Central memory CD4-positive, alpha-beta T cell (primary cell): ENCODE data around the gene SDC1.
"Not testable (repeated sequence)": the region's sequence is repeated elsewhere in the genome, so short reads cannot be mapped to it uniquely, and the experiment has no call there.

Experiments
- DNase-seq: peaks from one replicate; pipeline ENCODE4 v3.0.0; 2022

Gene SDC1

DNA sequence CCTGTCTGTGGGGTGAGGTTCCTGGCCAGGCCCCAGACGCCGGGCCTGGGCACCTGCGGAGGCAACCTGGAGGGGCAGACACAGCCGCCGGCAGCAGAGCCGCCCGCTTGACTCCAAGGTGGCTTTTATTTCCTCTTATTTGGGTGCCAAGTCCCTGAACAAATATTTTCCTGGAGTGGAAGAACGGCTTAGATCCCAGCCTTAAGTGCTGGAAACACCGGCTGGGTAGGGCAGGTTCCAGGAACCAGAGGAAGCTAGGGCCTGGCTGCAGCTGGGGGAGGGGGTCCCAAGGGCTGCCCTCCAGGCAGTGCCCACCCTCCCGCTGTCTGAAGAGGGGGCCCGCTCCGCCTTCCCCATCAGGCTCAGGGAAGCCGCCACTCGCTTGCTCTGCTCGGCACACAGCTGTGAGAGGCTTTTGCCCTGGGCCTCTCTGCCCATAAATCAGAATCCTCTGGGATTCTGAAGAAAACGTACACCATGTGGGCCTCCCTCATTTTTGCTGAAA lies 28.2 kb downstream of the SDC1 start:
- DNase-seq, result no peak

DNA sequence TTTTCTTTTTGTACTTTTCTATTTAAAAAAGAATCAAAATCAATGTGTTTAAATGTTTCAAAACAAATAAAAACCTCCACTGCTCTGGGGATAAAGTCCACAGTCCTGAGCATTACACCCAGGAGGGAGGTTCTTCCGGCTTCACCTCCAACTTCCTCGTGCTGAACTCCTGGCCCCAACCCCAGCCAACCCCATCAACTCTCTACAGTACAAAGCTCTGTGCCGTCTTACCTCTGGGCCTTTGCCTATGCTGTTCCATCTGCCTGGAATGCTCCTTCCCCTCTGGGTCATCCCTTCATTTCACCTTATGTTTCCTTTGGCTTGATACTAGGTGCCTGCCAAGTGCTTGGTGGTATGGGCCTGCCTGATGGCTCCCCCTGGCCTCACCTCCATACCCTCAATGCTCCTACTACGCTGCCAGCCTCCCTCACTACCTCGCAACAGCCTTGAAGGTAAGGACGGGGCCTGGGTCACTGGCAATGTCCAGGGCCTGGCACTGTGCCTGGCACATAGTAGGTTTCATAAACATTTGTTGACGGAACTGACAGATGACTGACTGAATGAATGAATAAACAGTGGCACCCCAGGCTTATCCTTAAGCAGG lies 28.8 kb downstream of the SDC1 start:
- DNase-seq, result no peak

DNA sequence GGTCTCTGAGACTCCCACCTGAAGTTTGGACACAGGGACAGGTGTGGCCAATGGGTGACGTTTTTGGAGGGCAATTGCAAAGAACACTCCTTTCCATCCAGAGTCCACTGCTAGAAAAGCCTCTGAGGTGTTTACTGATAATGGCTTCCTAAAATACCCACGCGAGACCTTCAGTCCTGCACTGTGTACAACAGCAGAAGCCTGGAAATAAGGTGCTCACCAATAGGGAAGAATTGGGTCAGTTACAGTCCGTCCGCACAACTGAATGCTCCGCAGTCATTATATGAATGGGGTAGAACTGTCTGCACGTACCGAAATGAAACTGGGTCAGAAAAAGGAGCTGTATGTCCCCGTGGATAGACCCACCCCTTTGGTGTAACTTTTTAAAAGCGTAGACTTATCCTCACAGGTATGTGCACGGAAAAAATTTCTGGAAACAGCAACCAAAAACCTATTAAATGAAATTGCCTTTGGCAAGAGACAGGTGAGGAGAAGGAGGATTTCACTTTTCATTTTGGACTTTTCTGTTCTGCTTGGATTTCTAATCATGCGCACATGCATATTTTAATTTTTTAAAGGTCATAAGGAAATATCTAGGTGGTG lies 29.4 kb downstream of the SDC1 start:
- no peak for DNase-seq

DNA sequence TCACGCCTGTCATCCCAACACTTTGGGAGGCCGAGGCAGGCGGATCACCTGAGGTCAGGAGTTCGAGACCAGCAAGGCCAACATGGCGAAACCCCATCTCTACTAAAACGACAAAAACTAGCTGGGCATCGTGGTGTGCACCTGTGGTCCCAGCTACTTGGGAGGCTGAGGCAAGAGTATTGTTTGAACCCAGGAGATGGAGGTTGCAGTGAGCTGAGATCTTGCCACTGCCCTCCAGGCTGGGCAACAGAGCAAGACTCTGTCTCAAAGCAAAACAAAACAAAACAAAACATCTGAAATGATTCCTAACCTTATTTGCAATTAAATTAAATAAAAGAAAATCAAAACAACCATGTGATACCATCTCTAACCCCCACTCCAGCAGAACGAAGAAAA lies 29.9 kb downstream of the SDC1 start:
- not testable (repeated sequence) for DNase-seq

DNA sequence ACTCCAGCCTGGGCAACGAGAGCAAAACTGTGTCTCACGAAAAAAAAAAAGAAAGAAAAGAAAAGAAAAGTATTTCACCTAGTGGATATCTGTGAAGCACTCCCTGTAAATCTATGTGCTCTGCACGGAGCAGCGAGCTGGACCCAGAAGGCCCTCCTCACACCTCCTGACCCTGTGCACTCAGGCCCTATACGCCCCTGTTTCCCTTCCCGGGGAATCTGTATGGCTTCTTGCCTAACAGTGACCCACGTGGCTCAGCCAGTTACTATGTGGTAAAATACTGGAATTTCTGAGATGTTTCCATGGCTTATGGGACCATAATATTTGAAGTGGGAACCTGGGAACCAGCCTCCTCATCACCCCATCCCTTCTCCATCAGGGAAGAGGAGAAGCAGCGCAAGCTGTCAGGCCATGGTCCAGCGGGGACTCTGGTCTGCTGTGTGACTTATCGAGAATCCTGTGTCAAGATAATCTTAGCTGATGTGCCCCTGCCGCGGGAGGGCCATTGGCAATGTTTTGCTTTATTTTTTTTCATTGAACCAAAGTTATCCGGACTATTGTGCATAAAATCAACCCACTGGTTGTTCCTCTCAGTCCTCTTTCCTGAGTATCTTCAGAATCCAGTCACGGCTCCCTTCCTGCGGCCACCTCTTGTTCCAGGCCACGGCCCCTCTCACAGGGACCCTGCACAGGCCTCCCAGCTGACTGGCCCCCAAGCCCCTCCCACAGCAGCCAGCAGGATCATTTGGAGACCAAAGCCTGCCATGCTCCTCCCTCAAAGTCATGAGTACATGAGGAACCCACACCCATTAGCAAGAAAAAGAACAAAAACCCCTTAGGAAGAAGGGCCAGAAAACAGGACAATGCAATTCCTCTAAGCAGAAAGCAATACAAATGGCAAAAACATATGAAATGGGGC lies 30.6 kb downstream of the SDC1 start:
- DNase-seq, result no peak

DNA sequence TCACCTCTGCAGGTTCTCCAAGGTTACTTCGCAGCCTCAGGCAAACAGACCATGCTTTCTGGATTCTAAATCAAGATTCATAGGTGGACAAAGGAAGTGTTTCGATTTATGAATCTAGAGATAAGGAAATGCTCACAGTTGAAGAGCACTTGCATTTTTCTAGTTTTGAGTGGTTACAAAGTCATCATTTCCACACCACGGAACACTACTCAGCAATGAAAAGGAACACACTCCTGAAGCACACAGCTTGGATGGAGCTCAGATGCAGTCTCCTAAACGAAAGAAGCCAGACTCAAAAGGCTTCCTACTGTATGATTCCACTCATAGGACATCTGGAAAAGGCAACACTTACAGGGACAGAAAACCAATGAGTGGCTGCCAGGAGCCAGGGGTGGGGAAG lies 31.7 kb downstream of the SDC1 start:
- no peak for DNase-seq

DNA sequence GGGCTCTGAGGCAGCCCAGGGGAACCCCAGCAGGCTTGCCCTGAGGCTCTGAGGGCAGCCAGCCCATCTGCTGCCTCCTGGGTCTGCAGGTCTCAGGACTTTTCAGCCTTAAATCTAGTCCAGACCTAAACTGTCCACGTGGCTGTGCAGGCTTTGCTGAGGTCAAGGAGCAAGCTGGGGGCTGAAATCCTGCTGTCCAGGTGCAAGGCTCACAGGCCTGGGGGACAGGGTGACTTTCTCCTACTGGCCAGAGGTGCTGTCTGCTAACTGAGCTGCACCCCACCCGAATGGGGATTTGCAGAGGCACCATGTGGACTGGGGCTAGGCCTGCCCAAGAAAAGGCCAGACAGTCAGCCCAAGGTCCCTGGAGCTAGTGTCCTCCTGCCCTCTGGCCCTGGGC lies 32.1 kb downstream of the SDC1 start:
- no peak for DNase-seq

DNA sequence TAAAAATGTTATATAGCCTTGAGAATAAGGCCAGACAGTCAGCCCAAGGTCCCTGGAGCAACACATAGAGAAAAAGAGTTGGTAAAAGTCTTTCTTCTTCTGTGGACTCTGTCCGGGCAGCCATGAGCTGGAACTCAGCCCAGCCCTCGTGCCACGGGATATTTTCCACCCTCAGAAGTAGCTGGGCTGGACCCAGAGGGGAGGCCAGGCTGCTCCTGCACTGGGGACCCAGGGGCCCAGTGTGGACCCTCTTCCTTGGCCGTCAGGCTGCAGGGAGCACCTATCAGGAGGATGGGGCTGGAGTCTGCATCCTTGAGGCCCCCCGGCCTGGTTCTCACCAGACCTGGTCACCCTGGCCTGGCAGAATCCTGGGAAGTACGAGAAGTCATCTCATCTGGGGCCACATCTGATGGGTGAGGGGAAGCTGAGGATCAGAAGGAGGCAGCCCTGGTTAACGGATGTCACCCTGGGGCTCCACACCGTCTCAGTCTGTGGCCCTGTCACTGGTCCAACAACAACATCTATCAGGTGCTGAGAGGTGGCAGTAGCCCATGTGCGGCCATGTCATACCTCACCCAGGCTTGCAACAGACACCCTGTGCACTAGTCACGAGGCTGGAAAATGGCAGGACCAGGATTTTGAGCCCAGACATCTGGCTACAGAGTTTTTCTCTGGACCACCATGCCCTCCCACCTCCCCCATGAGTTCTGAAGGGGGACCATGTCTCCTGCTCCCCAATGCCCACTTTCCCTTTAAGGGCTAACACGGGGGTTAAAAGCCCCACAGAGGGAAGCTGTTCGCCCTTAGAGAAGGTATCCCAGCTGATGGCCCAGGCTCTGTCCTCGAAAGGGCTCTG lies 33.0 kb downstream of the SDC1 start:
- DNase-seq, result no peak

DNA sequence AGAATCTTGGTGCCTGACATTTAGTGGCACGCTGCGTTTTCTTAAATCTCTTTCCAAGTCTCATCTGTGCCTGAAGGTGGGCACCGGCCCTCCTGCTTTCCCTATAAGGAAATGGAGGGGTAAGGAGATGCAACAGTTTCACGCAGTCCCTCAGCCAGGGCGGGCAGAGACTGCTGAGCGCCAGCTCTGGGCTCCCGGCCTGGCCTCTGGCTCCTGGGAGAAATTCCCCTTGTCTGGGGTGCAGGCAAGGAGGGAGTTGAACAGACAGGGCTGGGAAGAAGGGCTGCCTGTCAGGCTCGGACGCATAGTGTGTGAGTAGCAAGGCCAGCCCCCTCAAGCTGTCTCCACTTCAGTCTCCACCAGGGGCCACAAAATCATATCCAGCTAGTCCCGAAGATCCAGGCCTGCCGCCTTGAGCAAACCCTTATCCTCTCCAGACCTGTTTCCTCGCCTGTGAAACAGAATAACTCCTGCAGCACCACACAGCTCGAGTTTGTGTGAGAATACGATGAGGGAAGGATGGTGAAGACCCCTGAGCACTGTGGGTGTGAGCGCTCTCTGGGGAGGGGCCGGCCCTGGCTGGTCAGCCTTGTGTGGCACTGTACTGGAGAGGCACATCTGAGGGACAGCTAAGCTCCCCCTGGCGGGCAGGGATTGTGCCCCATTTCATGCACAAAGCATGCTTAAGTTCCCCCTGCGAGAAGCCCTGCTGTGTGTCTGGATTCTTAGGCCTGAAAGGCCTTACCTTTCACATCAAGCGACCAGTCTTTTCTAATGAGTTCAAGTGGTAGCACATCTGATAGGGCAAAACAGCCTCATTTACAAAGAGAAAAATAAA lies 33.8 kb downstream of the SDC1 start:
- DNase-seq, result no peak

DNA sequence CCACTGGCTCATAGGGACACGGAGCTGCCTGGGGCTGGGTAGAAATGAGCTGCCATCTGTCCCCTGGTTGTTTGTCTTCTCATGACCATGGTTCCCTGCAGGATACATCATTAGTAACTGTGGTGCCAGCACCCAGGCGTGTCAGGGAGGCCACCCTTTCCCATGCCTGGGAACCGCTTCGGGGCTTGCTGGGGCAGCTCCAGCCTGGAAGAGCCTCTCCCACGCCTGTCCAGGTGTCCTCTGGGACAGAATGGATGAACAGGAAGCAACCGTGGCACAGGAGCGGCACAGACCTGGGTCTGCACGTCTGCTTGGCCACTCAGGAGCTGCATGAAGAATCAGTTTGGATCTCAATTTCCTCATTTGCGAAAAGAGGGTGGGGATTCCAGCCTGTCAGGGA lies 34.8 kb downstream of the SDC1 start:
- no peak for DNase-seq

DNA sequence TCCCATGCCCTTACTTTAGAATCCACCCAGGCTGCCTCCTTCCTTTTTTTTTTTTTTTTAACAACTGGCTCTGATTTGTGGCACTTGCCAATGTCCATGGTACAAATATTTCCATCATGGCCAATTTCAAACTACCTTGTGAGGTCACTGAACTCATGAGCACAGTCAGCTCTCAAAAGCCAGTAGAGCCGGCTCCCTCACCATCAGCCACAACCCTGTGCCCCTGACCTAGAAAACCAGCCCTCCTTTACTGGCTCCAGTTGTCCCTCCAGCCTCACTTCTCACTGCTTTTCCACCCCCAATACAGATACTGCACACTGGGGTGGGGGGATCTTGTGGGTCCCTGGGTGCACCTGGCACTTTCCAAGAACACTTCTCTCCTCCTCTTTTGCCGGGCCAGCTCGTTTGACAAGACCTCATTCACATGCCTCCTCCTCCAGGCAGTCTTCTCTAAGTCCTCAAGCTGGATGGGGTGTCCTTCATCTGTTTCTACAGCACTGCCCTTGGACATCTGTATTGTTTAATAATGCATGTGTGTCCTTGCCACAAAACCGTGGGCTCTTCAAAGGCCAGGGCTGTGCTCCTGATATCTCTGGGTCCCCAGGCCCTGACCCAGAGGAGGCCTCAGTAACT lies 35.5 kb downstream of the SDC1 start:
- no peak for DNase-seq

DNA sequence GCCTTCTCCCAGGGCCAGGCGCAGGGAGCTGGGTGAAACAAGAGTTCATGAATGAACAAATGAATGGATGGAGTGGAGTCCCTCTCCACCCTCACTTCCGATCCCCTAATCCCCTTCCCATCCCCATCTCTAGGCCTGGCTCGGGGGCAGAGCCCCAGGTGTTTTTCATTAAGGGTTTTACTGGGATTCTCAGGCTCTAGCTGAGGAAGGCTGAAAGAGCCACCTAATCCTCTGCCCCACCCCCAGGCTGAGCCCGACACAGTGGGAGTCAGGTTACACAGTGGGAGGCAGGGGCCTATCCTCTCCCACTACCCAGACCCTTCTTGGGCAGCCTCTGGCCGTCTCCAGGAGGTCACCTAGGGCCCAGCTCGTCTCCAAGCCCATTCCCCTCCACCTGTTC lies 36.1 kb downstream of the SDC1 start:
- DNase-seq, result no peak

DNA sequence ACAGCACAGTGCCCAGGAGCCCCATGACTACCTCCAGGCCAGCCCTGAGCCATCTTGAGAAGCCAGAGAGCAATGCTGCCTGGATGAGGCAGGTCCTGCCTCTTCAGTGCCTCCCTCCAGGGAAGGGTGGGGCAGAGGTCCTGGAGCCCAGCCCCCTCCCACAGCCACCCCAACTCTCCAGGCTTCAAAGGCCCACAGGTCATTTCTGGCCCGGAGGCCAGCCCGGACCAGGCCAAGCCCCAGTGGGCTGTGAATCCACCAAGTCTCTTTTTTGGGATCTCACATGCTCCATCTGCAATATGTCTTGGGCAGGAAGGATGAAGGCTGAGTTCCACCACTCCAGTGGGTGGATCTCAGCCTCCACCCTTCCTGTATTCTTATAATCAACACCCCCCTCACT lies 36.7 kb downstream of the SDC1 start:
- DNase-seq, result no peak

DNA sequence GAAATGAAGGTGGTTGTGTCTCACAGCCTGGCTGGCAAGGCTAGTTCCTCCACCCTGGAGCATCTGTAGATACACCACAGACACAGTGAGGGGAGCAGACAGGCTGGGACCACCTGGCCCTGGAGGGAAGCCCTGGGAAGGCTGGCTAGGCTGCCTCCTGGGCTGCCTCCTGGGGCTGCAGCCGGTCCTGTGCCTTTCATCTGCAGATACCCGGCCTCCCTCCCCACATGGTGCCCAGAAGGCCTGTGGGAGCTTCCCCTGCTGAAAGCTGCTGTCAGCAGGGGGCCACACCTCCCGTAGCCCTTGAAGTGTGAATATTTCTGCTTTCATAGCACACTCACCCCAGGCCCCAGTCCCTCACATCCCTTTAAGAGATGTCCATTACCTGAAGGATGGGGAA lies 37.6 kb downstream of the SDC1 start:
- DNase-seq, result no peak

DNA sequence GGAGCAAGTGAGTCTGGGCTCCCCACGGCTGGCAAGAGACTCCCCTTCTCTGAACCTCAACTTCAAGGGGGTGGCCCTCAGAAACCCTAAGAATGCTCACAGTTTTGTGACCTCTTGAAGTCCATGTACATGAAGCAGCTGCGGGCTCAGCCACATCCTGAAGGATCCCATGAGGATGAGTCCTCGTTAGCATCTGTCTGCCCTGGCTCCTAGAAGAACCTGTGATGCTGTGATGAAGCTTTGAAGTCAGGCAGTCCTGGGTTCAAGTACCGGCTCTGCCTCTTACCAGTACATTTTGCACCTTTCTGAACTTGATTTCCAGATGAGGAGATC lies 38.1 kb downstream of the SDC1 start:
- DNase-seq, result no peak

DNA sequence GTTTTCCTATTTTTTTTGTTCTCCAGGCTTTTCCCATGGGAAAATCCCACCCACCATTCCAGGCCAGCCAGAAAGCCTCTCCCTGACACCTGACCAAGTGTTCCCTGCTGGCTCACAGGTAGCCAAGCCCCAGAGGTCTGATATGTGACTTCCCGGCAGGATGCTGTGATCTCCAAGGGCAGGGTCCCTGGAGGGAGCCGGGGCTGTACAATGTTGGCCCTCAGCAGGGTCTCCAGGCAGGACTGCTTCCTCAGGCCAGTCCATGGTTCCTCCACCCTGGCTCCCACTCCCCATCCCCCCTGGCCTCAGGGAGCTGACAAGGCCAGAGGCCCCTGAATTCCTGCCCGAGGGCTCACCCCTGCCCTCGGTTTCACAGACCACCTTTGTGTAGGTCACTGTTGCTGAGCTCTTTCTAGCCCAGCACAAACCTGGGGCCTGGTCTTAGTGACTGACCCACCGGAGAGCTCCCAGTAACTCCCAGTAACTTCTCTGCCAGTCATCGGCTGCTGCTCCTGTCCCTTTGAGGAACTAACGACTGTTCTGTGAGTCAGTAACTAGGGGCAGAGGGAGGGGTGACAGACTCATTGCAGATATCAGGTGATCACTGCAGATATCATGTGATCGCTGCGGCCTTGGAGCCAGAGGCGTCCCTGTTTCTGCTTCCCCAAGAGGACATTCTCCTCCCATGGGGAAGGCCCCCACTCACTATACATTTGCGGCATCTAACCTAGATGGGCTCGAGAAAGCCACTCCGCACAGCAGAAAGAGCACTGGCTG lies 38.7 kb downstream of the SDC1 start:
- DNase-seq, result no peak

DNA sequence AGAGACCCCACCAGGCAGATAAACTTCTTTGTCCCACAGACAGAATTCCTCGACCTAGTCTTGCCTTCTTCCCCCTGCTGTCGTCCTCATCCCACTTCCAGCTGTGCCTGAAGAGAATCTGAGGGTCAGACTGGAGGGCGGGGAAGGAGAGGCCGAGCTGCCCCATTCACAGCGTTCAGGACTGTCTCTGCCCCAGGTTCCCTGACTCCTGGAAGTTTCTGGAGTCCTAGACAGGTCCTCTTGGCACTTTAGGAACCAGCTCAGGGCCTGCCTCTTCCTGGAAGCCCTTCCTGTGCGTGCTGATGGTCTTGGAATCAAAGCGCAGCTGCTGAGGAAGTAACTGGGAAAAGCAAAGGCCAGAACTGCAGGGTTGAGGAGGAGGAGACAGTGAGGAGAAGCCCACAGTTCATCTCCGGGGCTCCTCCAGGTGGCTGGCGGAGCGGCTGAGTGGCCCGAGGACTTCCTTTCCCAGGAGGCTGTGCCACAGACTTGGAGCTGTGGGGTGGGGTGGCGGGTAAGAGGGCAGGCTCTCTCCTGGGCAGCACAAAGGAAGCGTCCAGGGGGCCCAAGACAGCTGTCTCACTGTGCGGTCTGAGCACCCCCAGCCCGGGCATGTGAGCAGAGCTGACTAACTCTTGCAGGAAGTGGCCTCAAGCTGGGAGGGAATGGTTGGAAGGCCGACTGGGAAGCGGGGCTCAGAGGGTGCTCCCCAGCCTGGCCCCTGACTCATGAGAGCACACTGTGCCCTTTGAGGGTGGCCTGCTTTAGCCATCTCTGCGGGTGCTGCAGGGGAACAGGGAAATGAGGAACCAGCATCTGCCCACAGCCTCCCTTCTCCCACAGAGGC lies 39.5 kb downstream of the SDC1 start:
- DNase-seq, result no peak

DNA sequence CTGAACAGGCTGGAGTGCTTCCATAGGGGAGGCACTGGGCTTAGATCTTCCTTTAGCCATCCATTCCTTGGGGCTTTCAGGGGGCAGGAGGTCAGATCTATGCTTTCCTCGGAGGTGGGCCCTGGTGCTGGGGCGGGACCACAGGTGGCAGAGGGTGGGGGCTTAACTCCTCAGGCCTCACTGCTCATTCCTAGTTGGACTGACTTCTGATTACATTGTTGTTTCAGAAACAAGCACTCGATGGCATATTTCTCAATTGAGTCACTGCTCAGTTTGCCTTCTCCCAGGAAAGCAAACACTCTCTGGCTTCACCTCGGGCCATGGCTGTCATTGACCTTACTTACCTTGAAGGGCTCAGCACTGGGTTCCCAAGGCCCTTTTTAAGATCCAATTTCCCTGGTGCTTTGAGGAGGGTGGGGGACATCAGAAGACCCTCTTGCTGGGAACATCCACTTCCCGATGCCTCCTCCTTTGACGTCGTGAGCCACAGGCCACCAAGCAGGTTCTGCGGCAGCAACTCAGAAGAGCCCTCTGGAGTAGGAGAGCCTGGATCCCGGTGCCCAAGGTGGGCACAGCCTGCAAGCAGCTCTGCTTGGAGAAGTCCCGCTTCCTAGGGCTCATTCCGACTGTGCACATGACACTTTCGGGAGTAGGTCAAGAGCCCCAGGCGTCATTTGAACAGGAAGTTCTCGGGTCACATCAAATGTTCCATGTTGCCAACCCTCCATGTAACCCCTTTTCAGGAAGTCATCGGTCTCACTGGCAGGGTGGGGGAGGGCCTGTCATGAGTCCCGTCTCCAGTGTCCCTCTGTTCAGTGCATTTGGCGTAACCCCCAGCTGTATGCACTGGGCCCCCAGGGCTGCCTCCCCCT lies 40.6 kb downstream of the SDC1 start:
- no peak for DNase-seq

DNA sequence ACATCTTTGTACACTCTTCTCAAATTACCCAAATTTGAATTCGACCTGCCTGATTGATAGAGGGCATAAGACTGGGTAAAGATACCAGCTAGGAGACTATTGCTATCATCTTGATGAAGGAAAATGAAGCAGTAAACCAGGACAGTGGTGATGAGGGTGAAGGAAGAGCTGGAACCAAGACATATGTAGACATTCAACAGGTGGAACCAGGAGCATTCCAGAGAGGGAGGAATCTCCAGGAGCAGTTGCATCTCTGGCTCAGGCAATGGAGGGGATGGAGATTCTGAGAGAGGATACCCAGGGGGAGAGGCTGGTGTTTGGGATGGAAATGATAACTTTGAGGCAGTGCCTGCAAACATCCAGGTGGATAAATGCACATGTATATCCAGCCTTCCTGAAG lies 41.6 kb downstream of the SDC1 start:
- DNase-seq, result no peak
